NCI-H1105 treated with DMSO at 0.1 percent for 48 hours (cell line): ENCODE data around the gene UMAD1.

Source experiments
- DNase-seq: peaks from one replicate; lab custom pipeline; 2025; lab: John Stamatoyannopoulos, UW

UMAD1 gene

DNA sequence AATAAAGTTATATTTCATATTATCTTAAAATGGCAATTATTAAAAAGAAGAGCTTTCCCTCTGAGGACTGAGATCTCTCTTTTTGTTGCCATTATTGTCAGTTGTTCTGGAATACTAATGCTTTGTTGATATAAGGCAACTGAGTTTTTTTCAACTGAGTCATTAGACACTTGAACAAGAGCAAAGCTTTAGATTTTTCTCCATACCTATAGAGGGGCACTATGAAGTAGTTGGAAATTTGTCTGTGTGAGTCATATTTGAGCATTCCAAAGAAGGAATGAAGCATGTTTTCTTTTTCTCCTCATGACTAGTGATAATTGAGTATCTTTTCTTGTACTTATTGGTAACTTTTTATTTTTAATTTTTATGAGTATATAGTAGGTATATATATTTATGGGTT lies 53.3 kb downstream of the UMAD1 start:
- DNase-seq, result no peak

DNA sequence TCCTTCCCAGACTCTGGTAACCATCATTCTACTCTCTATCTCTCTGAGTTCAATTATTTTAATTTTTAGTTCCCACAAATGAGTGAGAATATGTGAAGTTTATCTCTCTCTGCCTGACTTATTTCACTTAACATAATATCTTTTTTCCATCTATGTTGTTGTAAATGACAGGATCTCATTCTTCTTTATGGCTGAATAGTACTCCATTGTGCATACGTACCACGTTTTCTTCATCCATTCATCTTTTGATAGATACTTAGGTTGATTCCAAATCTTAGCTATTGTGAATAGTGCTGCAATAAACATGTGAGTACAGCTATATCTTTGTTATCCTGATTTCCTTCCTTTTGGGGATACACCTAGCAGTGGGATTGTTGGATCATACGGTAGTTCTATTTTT lies 54.0 kb downstream of the UMAD1 start:
- no peak for DNase-seq

- DNase-seq, result no peak
Observed at GRCh38 chr7:7695111-7695817, 54.7 kb downstream of the UMAD1 start.

DNA sequence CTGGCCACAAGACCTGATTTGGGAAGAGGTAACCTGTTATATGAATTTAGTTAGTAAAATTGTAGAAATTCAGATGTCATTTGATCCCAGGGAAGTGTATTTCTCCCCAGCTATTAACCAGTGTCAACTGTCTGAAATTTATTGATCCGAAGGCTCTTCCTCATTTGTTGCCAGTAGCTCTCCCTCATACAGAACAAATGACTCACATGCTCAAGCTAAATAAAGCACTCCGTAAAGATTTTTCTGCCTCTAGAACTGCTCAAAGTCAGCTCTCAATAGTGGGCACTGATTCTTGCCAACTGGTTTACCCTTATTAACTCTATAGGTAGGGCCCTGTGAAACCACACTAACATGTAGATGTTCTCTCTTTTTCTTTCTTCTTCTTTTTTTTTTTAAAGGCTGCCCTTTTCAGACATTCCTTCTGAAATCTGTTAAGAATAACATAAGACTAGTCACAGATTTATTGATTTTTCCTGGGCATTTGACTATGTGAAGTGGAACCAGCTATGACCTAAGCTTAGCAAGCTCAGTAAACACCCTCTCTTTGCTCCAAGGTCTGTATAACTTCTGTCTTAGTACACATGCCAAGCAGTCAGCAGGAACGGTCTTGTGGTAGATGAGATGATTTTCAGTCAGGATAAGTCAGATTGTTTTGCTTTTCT lies 56.0 kb downstream of the UMAD1 start:
- no peak for DNase-seq

DNA sequence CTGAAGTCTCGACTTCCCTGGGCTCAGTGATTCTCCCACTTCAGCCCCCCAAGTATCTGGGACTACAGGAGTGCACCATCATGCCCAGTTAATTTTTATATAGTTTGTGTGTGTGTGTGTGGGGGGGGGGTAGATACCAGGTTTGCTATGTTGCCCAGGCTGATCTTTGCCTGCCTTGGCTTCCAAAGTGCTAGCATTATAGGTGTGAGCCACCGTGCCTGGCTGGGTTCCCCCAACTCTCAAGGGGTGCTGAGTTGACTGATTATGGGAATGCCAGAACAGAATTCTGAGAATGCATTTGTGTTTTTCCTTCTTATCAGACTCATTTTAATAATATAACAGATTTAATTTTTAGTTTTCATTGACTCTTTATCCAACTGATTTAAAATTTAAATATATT lies 58.4 kb downstream of the UMAD1 start:
- no peak for DNase-seq

DNA sequence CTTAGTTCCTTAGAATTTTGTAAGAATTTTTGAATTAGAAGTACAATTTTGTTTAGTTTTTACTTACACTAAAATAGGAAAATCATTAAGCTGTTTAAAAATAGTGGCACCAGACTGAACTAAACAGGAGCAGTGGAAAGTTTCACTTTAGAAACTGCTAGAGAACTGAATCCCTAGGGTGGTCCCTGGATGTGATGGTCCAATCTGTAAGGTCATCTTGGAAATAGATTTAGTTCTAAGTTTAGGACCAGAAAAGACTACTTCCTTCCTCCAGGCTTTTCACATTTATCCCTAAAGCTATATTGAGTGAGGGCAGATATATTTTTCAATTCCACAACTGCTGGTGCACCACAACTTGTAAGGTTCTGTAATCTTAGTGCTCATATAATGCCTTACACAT lies 58.8 kb downstream of the UMAD1 start:
- no peak for DNase-seq

DNA sequence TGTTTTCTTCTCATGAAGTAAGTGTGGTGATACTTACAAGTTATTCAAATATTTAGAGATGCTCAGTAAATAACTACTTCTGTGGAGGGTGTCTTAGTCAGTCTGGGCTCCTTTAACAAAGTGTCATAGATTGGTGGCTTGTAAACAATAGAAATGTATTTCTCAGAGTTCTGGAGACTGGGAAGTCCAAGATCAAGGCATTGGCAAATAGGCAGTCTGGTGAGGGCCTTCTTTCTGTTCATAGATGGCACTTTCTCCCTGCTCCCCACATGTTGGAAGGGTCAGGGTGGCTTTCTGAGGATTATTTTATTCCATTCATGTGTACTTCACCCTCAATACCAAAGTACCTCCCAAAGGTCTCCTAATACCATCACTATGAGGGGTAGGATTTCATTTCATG lies 59.4 kb downstream of the UMAD1 start:
- no peak for DNase-seq

DNA sequence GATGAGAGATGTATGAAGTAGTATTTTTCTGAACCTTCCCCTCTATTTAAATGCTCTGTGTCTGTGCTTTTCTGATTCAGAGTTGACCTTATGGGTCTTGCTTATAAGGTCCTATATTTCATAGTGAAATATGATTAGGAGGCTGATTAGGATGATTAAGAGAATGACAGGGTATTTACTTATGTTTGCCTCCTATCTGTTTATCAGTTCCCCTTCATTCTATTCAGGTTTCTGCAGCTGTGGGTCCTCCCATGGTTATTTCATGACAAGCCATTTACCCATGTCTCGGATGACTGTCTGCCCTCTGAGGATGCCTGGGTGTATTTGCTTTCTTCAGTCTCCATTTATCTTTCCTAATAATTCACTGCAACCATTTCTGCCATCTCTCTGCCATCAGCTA lies 61.0 kb downstream of the UMAD1 start:
- no peak for DNase-seq

- DNase-seq, result peak; percentile 91
Observed at GRCh38 chr7:7702826-7703225, 62.3 kb downstream of the UMAD1 start.

GRCh38 chr7:7703427-7703826 lies 62.9 kb downstream of the UMAD1 start:
- no peak for DNase-seq

DNA sequence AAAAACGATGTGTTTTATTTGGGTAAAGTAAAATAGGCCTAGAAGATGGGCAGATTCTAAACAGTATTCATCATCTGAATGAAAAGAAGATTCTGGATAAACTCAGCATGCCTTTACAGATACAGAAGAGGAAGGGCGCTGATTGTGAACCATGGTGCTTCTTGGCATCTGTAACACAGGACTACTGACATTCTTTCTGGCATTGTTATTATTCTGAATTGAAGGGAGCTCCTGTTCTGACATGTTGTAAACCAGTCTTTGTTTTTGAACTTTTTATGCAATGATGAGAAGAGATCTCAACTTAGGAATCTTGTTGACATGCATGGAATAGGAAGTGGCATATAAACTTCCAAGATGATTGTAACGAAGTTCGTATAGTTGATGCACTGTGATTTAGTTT lies 64.3 kb downstream of the UMAD1 start:
- no peak for DNase-seq

DNA sequence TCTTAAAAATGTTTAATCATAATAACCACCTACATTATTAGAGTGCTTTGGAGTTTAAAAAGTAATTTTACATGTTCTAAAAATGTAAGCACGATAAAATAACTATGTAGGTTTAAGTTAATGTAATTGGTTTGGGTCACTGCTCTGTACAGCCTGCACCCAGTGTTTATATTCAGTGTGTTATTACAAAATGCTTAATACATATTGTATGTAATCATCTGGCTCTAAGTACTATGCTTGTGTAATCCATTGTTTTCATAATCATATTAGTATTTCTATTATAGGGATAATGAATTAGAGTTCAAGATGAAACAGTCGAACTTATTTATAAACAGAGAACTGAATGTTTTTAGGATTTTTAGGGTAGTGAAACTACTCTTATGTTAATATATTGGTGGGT lies 64.8 kb downstream of the UMAD1 start:
- no peak for DNase-seq

GRCh38 chr7:7706101-7706511 lies 65.6 kb downstream of the UMAD1 start:
- DNase-seq, result no peak

GRCh38 chr7:7706556-7707172 lies 66.1 kb downstream of the UMAD1 start:
- no peak for DNase-seq

DNA sequence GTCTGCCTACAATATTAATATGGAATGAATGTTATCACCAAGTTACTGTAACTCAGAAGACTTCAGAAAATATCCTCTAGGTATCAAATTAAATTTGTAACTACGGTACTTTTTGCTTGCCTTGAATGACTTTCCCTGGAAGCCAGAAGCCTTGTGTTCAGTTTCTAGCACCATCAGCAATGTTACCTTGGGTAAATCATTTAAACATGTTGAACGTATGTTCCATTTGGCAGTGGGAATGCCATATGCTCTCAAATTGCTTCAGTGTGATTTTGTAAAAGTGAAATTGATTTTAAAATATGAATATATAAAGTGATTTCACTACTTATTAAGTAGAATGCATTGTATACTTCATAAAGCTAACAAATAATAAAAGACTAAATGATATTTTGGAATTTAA lies 66.7 kb downstream of the UMAD1 start:
- DNase-seq, result no peak

DNA sequence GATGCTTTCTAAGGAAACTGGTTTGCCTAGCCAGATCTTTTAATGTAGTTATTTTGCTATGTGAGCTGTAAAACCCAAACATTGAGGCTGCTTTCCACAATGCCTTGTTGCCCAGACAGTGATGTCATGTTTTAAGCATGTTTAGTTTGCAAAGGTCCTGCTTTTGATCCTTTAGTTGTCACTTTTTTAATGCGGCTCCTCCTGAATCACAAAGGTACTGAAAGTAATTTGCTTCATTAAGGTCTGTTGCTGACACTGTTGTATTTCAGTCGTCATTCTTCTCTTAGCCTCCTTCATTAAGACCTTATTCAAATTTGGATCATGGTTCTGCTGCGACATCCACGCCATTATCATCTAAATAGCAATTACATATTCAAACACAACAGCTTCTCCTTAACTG lies 67.3 kb downstream of the UMAD1 start:
- no peak for DNase-seq

- DNase-seq, result no peak
Observed at GRCh38 chr7:7709291-7709690, 68.7 kb downstream of the UMAD1 start.

- DNase-seq, result no peak
Observed at GRCh38 chr7:7710469-7710868, 69.9 kb downstream of the UMAD1 start.

- no peak for DNase-seq
Observed at GRCh38 chr7:7713730-7714129, 73.2 kb downstream of the UMAD1 start.

DNA sequence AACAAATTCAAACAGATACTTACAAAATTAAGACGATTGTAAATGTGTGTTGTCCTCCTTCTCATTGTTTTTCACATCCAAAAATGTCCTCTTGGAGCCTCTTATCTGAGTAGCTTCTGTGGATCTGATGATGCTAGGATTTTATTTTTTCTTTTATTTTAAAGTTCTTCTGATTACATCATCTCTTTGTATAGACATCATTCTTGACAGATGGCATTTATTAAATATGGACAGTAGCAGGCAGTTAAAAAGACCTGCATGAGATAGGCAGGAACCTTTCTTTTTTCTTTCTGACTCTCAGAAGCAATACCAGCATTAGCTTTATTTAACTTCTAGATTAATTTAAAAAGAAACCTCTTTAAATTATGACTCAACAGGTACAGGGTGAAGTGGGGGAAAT lies 77.9 kb downstream of the UMAD1 start, which contains the start of gene RPA3:
Gene RPA3 (minus strand): TSS at position 116 of the 400 bp plus-strand sequence. CDS start 78,189 bp downstream, outside the sequence.
- DNase-seq, result peak; percentile 50

DNA sequence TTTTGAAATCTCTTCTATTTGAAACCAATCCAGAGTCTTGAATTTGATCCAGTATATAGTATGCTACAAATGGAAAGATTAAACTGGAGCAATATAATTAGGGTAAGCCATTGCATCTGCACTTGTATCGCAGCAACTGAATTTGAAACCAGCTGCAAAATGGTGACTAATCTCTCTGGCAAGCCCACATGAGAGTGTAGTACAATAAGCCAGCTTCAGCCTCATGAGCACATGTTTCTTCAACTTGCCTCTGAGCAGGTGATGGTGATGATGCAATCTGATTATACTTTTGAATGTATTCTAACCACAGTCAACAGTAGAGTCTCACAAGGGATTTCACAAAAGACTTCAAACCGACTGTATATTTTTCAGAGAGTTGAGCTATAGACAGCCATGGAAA lies 78.7 kb downstream of the UMAD1 start:
- peak; percentile 99 for DNase-seq

GRCh38 chr7:7720193-7720592 lies 79.6 kb downstream of the UMAD1 start:
- peak; percentile 85 for DNase-seq
